Activated CD4-positive, alpha-beta T cell treated with anti-CD3 and anti-CD28 coated beads, Interleukin-2, Interleukin-4, amounts not matched to agents 100 ng/mL and 50 ng/mL, durations not matched to agents 16 hours and 8 hours (primary cell): ENCODE data around the gene RHNO1.

Source experiments
- DNase-seq: peaks from one replicate; pipeline ENCODE4 v3.0.0-alpha.2; 2020; ENCODE audit warnings: low spot score

The RHNO1 gene

GRCh38 chr12:2877047-2877952 lies at the start of gene RHNO1, which contains the start of gene FOXM1:
TSS of gene RHNO1 (plus strand) at chr12:2877223. CDS start at chr12:2885367, 8,144 bp downstream.
TSS of gene FOXM1 (minus strand) at chr12:2877174. CDS start at chr12:2874478, 2,696 bp downstream.
- DNase-seq, result peak; percentile 91

GRCh38 chr12:2829275-2829674 lies 47.7 kb upstream of the RHNO1 start:
- DNase-seq, result no peak

- DNase-seq, result no peak
These were observed 44.4 kb upstream of the RHNO1 start for GRCh38 chr12:2832550-2833127.

- no peak for DNase-seq
These were observed 43.7 kb upstream of the RHNO1 start for GRCh38 chr12:2833327-2833726.

GRCh38 chr12:2833810-2834209 lies 43.2 kb upstream of the RHNO1 start:
- DNase-seq, result no peak

- DNase-seq, result no peak
These were observed 42.2 kb upstream of the RHNO1 start, which contains the start of gene NRIP2 for GRCh38 chr12:2834581-2835491. TSS of gene NRIP2 (minus strand) at chr12:2835035. CDS start at chr12:2834983, 52 bp downstream.

- DNase-seq, result no peak
These were observed 41.2 kb upstream of the RHNO1 start for GRCh38 chr12:2835691-2836403.

GRCh38 chr12:2836574-2836973 lies 40.4 kb upstream of the RHNO1 start:
- DNase-seq, result no peak

GRCh38 chr12:2841056-2841650 lies 35.9 kb upstream of the RHNO1 start:
- no peak for DNase-seq

- no peak for DNase-seq
These were observed 34.1 kb upstream of the RHNO1 start for GRCh38 chr12:2842948-2843347.

GRCh38 chr12:2844786-2845185 lies 32.2 kb upstream of the RHNO1 start:
- DNase-seq, result no peak

GRCh38 chr12:2845280-2845679 lies 31.7 kb upstream of the RHNO1 start:
- no peak for DNase-seq

- no peak for DNase-seq
These were observed 25.1 kb upstream of the RHNO1 start for GRCh38 chr12:2851931-2852330.

- DNase-seq, result peak; percentile 38
These were observed 23.4 kb upstream of the RHNO1 start for GRCh38 chr12:2853626-2854025.

GRCh38 chr12:2854669-2855453 lies 22.2 kb upstream of the RHNO1 start:
- no peak for DNase-seq

GRCh38 chr12:2855546-2855945 lies 21.5 kb upstream of the RHNO1 start:
- no peak for DNase-seq

GRCh38 chr12:2856051-2856450 lies 21.0 kb upstream of the RHNO1 start:
- no peak for DNase-seq

GRCh38 chr12:2857021-2857431 lies 20.0 kb upstream of the RHNO1 start, which contains the start of gene TEX52:
TSS of gene TEX52 (minus strand) at chr12:2857039. CDS start at chr12:2857026, 13 bp downstream.
- no peak for DNase-seq

GRCh38 chr12:2857576-2857975 lies 19.4 kb upstream of the RHNO1 start:
- DNase-seq, result no peak

GRCh38 chr12:2858334-2858733 lies 18.7 kb upstream of the RHNO1 start:
- DNase-seq, result no peak
